Calu3 (cell line): ENCODE data around the gene LIMS2. TPM values are rescaled to one million over a fixed set of nuclear protein-coding genes. Genes with fewer than 3 reads are reported as not detected.

Source experiments
- BruUV-seq: library from RNA; stranded (reverse); fragments of 400-500 nt; replicated peaks from 2 replicates; lab custom pipeline; 2021; lab: Mats Ljungman, UMichigan
- CTCF ChIA-PET: fragments of 300-600 bp; sonication (Branson Sonifier 250); formaldehyde crosslinking; loops from one replicate; lab custom pipeline; 2022; ENCODE audit warnings: antibody characterized with exemption; lab: Charles Lee
- DNase-seq: peaks from one replicate; pipeline ENCODE4 v3.0.0; 2022
- H3K27ac Mint-ChIP-seq: one replicate; pipeline ENCODE4 v1.8.0; 2022; ENCODE audit warnings: mixed read lengths; ENCODE audit not compliant: unreplicated experiment
- H3K27me3 Mint-ChIP-seq: one replicate; pipeline ENCODE4 v1.8.0; 2022; ENCODE audit warnings: mixed read lengths; ENCODE audit not compliant: unreplicated experiment
- H3K36me3 Mint-ChIP-seq: one replicate; pipeline ENCODE4 v1.8.0; 2022; ENCODE audit warnings: mild to moderate bottlenecking, moderate library complexity, mixed read lengths; ENCODE audit not compliant: insufficient read depth, unreplicated experiment
- H3K4me1 Mint-ChIP-seq: one replicate; pipeline ENCODE4 v1.8.0; 2022; ENCODE audit warnings: mild to moderate bottlenecking, low read depth, mixed read lengths; ENCODE audit not compliant: unreplicated experiment
- H3K4me3 Mint-ChIP-seq: one replicate; pipeline ENCODE4 v1.8.0; 2022; ENCODE audit warnings: mild to moderate bottlenecking, low read depth, moderate library complexity, mixed read lengths; ENCODE audit not compliant: unreplicated experiment
- H3K9me3 Mint-ChIP-seq: one replicate; pipeline ENCODE4 v1.8.0; 2022; ENCODE audit warnings: low read depth, mixed read lengths; ENCODE audit not compliant: unreplicated experiment
- CTCF ChIP-seq: fragments of 200-600 bp; IDR thresholded peaks from one replicate; pipeline ENCODE4 v1.8.0; 2022; ENCODE audit warnings: antibody characterized with exemption; ENCODE audit not compliant: unreplicated experiment
- intact Hi-C: fragments of 100-400 bp; cut with micrococcal nuclease; formaldehyde crosslinking; loops from one replicate; pipeline ENCODE4 v1.10.0; 2022; ENCODE audit not compliant: unreplicated experiment
- total RNA-seq: library from RNA; stranded (reverse); gene quantifications from 2 replicates; pipeline ENCODE4 v1.2.3, GENCODE V29; 2022

The LIMS2 gene
- total RNA-seq, 1 experiment from 2014 or later, result 0.31 TPM

GRCh38 chr2:127681976-127682857 lies 6.9 kb upstream of the LIMS2 start:
- no peak for DNase-seq
- CTCF ChIA-PET, result no interaction called here
- no peaks in the 10 kb centered on the region for H3K4me1 Mint-ChIP-seq
- no peaks in the 10 kb centered on the region for H3K9me3 Mint-ChIP-seq
- BruUV-seq, result no TSS peak
- no peak overlapping the region for H3K27ac Mint-ChIP-seq
- H3K36me3 Mint-ChIP-seq, result no peaks in the 10 kb centered on the region
- H3K4me3 Mint-ChIP-seq, result no peak overlapping the region
- TF ChIP-seq CTCF, result no peak
- intact Hi-C loops, result no loop called here
- H3K27me3 Mint-ChIP-seq, result peaks cover 58% of the 10 kb centered on the region

DNA sequence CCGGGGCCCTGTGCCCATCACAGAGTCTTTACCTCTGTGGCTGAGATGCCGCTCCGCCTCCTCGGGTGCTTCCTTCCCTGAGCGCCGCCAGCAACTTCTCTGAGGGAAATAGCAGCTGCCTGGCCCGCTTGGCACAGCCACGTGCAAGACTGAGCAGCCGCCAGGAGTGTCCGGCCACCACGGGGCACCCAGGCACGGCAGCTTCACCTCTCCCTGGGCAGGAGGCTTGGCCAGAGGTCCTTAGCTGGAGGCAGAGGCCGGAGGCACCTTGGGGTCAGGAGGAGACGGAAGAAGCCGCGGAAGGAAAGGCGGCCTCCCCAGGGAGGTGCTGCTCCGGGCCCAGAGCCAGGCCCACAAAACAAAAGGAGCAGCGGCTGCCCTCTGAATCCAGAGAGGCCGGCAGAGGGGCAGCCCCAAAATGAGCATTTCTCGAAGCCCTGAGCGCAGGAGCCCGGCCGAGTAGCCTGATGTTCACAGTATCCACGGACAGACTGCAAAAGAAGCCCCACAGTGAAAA lies 6.0 kb upstream of the LIMS2 start:
- no peak for TF ChIP-seq CTCF
- Mint-ChIP-seq H3K36me3 (no peaks in the 10 kb centered on the region), H3K4me1 (no peaks in the 10 kb centered on the region), H3K27me3 (peaks cover 59% of the 10 kb centered on the region), H3K9me3 (no peaks in the 10 kb centered on the region), H3K27ac (no peak overlapping the region), H3K4me3 (no peak overlapping the region)
- CTCF ChIA-PET, result no interaction called here
- intact Hi-C loops, result no loop called here
- DNase-seq, result no peak
- BruUV-seq, result no TSS peak

DNA sequence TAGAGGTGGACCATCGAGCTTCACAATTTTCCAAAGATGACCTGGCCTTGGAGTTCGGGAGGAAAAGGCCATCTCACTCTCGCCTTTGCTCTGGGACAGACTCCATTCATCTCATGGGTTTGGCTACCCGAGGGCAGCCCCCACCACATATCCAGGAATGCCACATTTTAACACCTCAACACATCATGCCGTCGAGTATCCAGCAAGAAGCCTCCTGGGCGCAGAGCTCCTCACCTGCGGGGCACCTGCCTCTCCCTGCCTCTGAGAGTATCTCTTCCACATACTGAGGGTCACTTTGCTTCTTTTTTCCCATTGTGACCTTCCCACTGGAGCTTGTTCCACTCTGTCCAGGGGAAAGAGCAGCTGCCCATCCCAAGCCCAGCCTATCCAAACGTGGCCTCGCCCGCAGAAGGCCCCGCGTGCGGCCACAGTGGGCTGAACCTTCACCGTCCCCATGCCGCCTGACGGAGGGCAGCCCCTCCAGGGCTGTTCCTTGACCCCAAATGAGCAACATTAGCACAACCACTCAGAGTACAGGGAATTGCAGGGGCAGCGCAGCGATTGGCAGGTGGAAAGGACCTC lies 5.5 kb upstream of the LIMS2 start:
- no peaks in the 10 kb centered on the region for H3K9me3 Mint-ChIP-seq
- intact Hi-C loops, result no loop called here
- CTCF ChIA-PET, result interaction anchor here (0.6 kb wide), 1 partner anchor 151 kb away, joined by 3 read pairs; no protein-coding TSS in a partner anchor
- no TSS peak for BruUV-seq
- peaks cover 59% of the 10 kb centered on the region for H3K27me3 Mint-ChIP-seq
- no peaks in the 10 kb centered on the region for H3K4me1 Mint-ChIP-seq
- no peaks in the 10 kb centered on the region for H3K36me3 Mint-ChIP-seq
- H3K27ac Mint-ChIP-seq, result no peak overlapping the region
- no peak for DNase-seq
- no peak for TF ChIP-seq CTCF
- no peak overlapping the region for H3K4me3 Mint-ChIP-seq

DNA sequence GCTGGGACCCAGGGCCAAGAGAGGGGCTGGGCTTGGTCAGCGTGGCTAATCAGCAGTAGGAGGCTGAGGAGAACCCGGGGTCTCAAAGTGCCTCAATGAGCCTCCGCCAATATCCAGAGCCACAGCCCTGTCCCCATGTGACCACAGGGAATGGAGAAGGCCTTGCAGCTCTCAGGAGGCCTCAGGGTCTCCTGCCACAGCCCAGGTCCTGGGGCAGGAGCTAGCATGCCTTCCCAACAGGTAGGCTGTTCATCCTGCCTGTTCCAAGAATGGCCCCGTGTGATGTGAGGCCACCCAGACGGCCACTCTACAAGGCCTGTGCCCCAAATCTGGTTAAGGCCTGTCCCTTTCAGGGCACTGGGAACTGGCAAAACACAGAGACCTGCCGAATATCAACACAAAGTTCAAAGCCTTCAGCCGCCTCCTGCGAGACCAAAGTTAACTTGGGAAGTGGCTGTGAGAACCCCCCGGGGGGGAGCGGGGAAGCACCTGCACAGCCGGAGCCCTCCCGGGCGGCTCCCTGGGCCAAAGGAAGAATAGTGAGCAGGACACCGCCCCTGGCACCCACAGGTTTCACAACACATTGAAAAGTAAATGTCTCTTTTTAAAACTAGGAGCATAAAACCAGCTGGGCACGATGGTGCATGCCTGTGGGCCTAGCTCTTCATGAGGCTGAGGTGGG lies 4.5 kb upstream of the LIMS2 start:
- no peaks in the 10 kb centered on the region for H3K36me3 Mint-ChIP-seq
- H3K27ac Mint-ChIP-seq, result no peak overlapping the region
- H3K9me3 Mint-ChIP-seq, result no peaks in the 10 kb centered on the region
- DNase-seq, result no peak
- no peaks in the 10 kb centered on the region for H3K4me1 Mint-ChIP-seq
- CTCF ChIA-PET, result no interaction called here
- no TSS peak for BruUV-seq
- H3K4me3 Mint-ChIP-seq, result no peak overlapping the region
- H3K27me3 Mint-ChIP-seq, result peaks cover 64% of the 10 kb centered on the region
- intact Hi-C loops, result no loop called here
- TF ChIP-seq CTCF, result no peak
